ENCODE data around the gene DOCK9. TPM values are rescaled to one million over a fixed set of nuclear protein-coding genes. Genes with fewer than 3 reads are reported as not detected.
"Not testable (repeated sequence)": the region's sequence is repeated elsewhere in the genome, so short reads cannot be mapped to it uniquely, and the experiment has no call there.

Gene DOCK9
- total and polyA plus RNA-seq, 2 donors (not counting 3 experiments of a cell fraction or from before 2014, with no cell fraction given) = 147 to 323 TPM

DNA sequence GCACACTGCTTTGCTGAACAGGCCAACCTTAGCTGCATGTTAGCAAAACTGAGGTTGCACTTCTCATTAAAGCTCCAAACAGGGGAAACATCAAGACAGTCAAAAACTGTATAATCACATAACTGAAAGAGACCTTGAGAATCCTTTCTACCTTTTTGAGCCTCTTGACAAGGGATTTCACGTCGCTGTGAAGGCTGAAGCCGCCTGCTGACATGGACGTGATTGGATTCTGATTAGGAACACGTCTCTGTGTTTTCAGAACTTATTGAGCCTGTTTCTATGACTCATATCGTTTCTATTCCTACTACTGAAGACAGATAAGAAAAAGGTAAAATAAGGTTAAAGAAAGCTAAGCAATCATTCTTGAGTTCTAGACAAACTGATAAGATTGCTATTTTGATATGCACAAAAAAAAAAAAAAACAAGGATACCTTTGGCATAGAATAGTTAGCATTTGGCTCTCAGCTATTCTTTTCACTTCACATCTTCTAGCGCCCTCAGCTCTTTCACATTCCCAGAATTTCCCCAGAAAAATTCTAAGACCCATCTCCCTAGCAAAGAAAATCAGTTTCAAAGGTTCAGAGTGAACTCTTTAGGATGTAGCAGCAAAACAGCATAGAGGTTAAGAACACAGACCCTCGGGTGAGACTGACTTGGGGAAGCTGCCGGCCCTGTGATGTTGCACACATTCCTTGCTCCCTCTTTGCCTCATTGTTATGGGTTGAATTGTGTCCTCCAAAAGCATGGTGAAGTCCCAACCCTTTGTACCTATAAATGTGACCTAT, 81.6 kb downstream of the DOCK9 start:
- TF ChIP-seq POLR2AphosphoS5 (IDR thresholded peaks at IDR 0.05; ENCODE audit: insufficient read depth, low read depth, low read length) = no peak
- no peak for TF ChIP-seq FOS (IDR thresholded peaks at IDR 0.05; ENCODE audit: borderline replicate concordance, insufficient read depth, low read length)
- TF ChIP-seq, protein P1, sequence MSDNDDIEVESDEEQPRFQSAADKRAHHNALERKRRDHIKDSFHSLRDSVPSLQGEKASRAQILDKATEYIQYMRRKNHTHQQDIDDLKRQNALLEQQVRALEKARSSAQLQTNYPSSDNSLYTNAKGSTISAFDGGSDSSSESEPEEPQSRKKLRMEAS (IDR thresholded peaks at IDR 0.05; ENCODE audit: insufficient read depth, insufficient read length) = no peak
- TF ChIP-seq, protein P2, sequence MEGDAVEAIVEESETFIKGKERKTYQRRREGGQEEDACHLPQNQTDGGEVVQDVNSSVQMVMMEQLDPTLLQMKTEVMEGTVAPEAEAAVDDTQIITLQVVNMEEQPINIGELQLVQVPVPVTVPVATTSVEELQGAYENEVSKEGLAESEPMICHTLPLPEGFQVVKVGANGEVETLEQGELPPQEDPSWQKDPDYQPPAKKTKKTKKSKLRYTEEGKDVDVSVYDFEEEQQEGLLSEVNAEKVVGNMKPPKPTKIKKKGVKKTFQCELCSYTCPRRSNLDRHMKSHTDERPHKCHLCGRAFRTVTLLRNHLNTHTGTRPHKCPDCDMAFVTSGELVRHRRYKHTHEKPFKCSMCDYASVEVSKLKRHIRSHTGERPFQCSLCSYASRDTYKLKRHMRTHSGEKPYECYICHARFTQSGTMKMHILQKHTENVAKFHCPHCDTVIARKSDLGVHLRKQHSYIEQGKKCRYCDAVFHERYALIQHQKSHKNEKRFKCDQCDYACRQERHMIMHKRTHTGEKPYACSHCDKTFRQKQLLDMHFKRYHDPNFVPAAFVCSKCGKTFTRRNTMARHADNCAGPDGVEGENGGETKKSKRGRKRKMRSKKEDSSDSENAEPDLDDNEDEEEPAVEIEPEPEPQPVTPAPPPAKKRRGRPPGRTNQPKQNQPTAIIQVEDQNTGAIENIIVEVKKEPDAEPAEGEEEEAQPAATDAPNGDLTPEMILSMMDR (IDR thresholded peaks at IDR 0.05; ENCODE audit: extremely low read depth in 1 of 2, insufficient read depth in 1 of 2, low read depth in 1 of 2, low read length in 2 of 2) = no peak
- no peak for TF ChIP-seq POLR2A (IDR thresholded peaks at IDR 0.05; ENCODE audit: low read depth, low read length)
- no peak for TF ChIP-seq GATA2 (IDR thresholded peaks at IDR 0.05; ENCODE audit: insufficient read depth, insufficient read length, low read depth, low read length)
- TF ChIP-seq JUN (IDR thresholded peaks at IDR 0.05; ENCODE audit: borderline replicate concordance, insufficient read depth, insufficient read length, low read depth) = no peak
- no peak for TF ChIP-seq EZH2 (IDR thresholded peaks at IDR 0.05; ENCODE audit: borderline replicate concordance, low read depth, low read length, severe bottlenecking)
- TF ChIP-seq MYC (IDR thresholded peaks at IDR 0.05; ENCODE audit: low read depth, low read length) = no peak
- BruUV-seq (replicated peaks) = no TSS peak
- ChIA-PET POLR2A (no interaction called here), CTCF (interaction anchor here (1.2 to 2.0 kb wide), 3 partner anchors 80 to 370 kb away, joined by 3 to 8 read pairs (median 4); no protein-coding TSS in a partner anchor)
- no peaks in the 10 kb centered on the region for H3K27me3 ChIP-seq (ENCODE audit: control insufficient read depth in 2 of 2, insufficient read depth in 2 of 2, low read length in 2 of 2)
- H4K20me1 ChIP-seq (replicated peaks; ENCODE audit: control insufficient read depth, extremely low read depth, insufficient read depth, low read length) = no peaks in the 10 kb centered on the region
- peaks cover 25 to 26% of the 10 kb centered on the region in 2 experiments for H3K36me3 ChIP-seq (ENCODE audit: control insufficient read depth in 2 of 2, extremely low read depth in 1 of 2, insufficient read depth in 2 of 2, low read length in 2 of 2)
- H3K4me2 ChIP-seq (ENCODE audit: insufficient read depth, low read length) = no peak overlapping the region
- no peak for FAIRE-seq
- DNase-seq (ENCODE audit: low read depth, low spot score) = no peak
- H3K9ac ChIP-seq (replicated peaks; ENCODE audit: extremely low read depth, insufficient read depth, low read length) = no peak overlapping the region
- intact Hi-C loops (cut with micrococcal nuclease) = no loop called here
- no peak overlapping the region for H3K4me3 ChIP-seq (replicated peaks in 1 of 3; ENCODE audit: insufficient read depth in 1 of 3, low read depth in 1 of 3, low read length in 3 of 3)
- dilution Hi-C loops (cut with MboI; ENCODE audit: extremely low pct_ligation_motif_present, low sequenced_read_pairs) = no loop called here
- no peaks in the 10 kb centered on the region for H3K79me2 ChIP-seq (ENCODE audit: control insufficient read depth, insufficient read depth, low read length)
- H3K9me3 ChIP-seq (replicated peaks; ENCODE audit: control insufficient read depth, insufficient read depth, low read length) = no peaks in the 10 kb centered on the region
- peaks cover 42% of the 10 kb centered on the region for H3K4me1 ChIP-seq (ENCODE audit: control insufficient read depth, extremely low read depth, insufficient read depth, low read length)
- H3K27ac ChIP-seq (ENCODE audit: insufficient read depth, low read depth, low read length) = no peak overlapping the region
- H2AFZ ChIP-seq (ENCODE audit: low read depth, low read length) = no peak overlapping the region
- no peaks in the 10 kb centered on the region for H3K9me1 ChIP-seq (replicated peaks; ENCODE audit: control insufficient read depth, extremely low read depth, insufficient read depth, low read length)

DNA sequence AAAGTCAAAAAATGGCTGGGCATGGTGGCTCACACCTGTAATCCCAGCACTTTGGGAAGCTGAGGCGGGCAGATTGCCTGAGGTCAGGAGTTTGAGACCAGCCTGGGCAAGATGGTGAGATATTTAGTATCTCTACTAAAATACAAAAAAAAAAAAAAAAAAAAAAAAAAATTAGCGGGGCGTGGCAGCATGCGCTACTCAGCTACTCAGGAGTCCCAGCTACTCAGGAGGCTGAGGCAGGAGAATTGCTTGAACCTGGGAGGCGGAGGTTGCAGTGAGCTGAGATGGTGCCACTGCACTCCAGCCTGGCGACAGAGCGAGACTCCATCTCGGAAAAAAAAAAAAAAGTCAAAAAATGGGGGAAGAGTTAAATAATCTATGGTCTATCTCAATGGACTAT, 83.0 kb downstream of the DOCK9 start:
- CTCF ChIA-PET = interaction anchor here (1.7 to 1.8 kb wide), 2 partner anchors 55 to 139 kb away, joined by 7 to 8 read pairs; no protein-coding TSS in a partner anchor
- DNase-seq (ENCODE audit: low read depth, low spot score); H3K79me2 ChIP-seq (ENCODE audit: control insufficient read depth, insufficient read depth, low read length); H3K27me3 ChIP-seq (ENCODE audit: control insufficient read depth in 2 of 2, insufficient read depth in 2 of 2, low read length in 2 of 2); H3K9me1 ChIP-seq (replicated peaks; ENCODE audit: control insufficient read depth, extremely low read depth, insufficient read depth, low read length); H4K20me1 ChIP-seq (replicated peaks; ENCODE audit: control insufficient read depth, extremely low read depth, insufficient read depth, low read length); H2AFZ ChIP-seq (ENCODE audit: low read depth, low read length); FAIRE-seq; dilution Hi-C loops (cut with MboI; ENCODE audit: extremely low pct_ligation_motif_present, low sequenced_read_pairs); H3K9ac ChIP-seq (replicated peaks; ENCODE audit: extremely low read depth, insufficient read depth, low read length); POLR2A ChIA-PET; H3K4me3 ChIP-seq (replicated peaks in 1 of 3; ENCODE audit: insufficient read depth in 1 of 3, low read depth in 1 of 3, low read length in 3 of 3); H3K27ac ChIP-seq (ENCODE audit: insufficient read depth, low read depth, low read length); H3K4me2 ChIP-seq (ENCODE audit: insufficient read depth, low read length); BruUV-seq (replicated peaks); H3K9me3 ChIP-seq (replicated peaks; ENCODE audit: control insufficient read depth, insufficient read depth, low read length): not testable (repeated sequence)
- Histone ChIP-seq H3K4me1 (ENCODE audit: control insufficient read depth, extremely low read depth, insufficient read depth, low read length) (peaks cover 57% of the 10 kb centered on the region), H3K36me3 (ENCODE audit: control insufficient read depth in 2 of 2, extremely low read depth in 1 of 2, insufficient read depth in 2 of 2, low read length in 2 of 2) (peaks cover 17 to 22% of the 10 kb centered on the region in 2 experiments)
- intact Hi-C loops (cut with micrococcal nuclease) = loop anchor here (5.0 kb wide), 2 partner anchors 82 to 137 kb away; partner anchors contain the start of gene DOCK9

Data from endothelial cell of umbilical vein (primary cell).